GM18526 (cell line): Measurements from ENCODE around the gene ASCL2.

Source experiments
- POLR2A ChIP-seq: IDR thresholded peaks from 3 replicates; pipeline ENCODE4 v1.6.1; 2011; ENCODE audit not compliant: insufficient read length; ENCODE audit errors: extremely low read depth

The ASCL2 gene

DNA sequence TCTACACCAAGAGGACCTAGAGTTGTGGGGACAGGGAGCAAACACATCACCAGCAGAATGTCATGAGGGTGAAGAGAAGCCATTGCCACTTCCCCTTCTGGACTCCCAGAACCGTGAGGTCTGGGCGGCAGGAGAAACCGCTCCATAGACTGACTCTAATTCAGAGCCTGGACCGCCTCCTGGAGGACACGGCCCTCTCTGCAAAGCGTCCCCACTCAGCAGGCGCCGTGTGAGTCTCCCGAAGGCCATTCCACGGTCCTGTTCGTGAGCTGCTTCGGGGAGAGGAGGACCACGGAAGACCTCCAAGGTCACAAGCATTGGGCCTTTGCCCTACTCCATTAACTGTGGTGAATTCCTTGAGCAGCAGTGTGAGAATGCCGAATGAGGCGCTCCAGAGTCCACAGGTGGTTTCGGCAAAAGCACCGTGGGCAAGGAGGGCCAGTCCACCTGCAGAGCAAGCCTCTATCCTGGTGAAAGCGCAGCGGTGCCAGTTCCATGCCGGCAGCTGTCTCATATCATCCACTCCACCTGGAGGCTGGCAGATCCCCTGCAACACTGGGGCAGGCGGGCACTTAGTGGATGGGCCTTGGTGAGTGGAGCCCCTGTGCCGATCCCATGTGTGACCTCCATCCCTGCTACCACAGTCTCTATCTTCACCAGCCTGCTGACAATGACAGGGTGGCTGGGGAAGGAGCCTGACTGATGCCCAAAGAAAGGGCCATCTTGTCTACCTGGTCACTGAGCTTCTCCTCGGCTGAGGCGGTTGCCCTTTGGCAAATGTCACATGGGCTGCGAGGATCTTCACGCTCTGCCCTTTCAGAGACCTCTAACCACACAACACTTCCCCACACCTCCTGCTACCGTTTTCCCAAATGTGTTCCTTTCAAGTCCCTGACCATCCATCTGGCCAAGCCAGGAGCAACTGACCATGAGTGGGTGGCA is 23.9 kb upstream of the ASCL2 start:
- TF ChIP-seq POLR2A: no peak

DNA sequence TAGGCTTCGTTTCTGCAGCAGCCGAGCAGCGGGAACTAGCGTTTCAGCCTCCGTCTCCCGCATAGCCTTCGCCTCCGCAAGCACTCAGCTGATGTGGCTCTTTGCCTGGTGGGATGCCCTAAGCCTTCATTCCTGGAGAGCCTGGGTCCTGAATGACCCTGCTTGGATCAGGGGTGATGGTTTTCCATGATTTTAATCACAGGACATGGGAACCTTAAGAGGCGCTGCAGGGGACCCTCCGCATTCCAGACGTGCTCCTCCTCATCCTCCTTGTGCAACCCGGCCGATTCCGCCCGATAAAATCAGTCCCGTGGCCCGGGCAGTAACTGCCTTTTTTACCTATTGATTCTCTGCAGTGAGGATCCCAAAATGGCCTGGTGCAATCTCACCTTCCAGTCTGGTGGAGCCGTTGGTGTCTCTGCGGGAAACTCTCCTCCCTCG is 23.2 kb upstream of the ASCL2 start:
- TF ChIP-seq POLR2A: no peak

DNA sequence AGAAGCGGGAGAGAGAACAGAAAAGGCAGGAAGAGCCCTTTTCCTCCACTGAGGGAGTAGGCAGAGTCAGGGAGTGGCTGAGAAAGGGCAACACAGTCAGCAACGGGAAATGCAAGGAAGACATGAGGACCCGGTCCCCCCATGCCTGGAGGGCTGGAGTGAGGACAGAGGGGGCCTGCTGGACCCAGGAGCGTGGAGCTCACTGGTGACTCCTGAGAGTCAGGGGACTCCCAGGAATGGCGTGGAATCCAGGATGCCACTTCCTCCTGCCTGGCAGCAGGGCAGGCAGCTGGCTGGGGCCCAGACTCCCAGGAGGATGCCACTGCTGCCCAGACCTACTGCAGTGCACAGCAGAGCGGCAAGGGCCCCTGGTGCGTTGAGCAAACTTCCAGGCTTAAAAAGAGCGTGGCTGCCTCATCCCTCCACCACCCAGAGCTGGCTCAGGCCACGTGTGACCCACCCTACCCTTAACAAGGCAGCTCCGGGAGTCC is 20.0 kb upstream of the ASCL2 start:
- TF ChIP-seq POLR2A: no peak

DNA sequence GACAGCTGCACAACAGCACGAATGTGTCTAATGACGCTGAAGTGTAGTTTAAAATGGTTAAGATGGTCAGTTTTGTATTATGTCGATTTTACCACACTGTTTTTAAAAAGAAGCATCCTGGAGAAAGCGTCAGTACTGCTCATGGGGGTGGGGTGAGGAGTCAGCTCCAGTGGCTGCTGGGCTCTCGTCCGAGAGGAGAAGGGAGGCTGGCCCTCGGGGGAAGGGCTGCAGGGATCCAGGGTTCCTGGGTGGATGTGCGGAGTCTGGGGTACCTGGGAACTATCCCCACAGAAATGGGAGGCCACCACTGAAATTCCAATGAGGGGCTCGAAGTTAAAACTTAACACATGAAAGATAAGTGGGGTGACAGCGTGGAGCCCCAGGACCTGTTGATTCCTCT is 19.5 kb upstream of the ASCL2 start:
- no peak for TF ChIP-seq POLR2A

- TF ChIP-seq POLR2A: no peak
Measured at GRCh38 chr11:2289350-2289749, 19.0 kb upstream of the ASCL2 start.

DNA sequence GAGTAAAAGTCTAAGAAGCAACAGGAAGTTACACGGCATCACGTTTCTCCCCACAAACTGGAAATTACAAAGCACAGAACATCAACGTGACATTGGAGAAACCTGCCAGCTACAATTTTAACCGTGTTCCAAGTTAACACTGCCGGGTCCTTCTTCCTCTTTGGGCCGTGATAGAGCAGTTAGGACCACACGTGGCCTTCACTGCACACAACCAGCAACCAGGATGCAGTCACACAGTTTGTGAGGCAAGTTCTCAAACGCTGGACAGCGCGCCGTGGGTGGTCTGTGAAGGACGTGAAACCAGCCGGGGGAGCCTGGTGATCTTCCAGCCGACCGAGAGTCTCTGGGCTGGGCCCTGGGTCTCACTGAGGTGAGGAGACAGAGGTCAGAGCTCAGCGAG is 16.7 kb upstream of the ASCL2 start:
- no peak for TF ChIP-seq POLR2A

DNA sequence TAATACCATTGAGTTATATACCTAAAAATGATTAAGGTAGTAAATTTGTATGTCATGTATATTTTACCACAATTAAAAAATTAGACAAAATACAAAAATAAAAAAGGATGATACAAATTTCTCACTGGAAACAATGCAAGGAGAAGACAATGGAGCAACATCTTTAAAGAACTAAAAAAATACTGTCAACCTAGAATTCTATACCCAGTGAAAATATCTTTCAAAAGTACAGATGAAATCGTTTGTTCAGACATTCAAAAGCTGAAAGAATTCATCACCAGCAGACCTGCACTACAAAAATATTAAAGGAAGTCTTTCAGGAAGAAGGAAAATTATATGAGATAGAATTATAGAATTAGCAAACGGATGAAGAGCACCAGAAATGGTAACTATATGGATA is 9.8 kb upstream of the ASCL2 start:
- no peak for TF ChIP-seq POLR2A

- no peak for TF ChIP-seq POLR2A
Measured at GRCh38 chr11:2277933-2278523, 7.6 kb upstream of the ASCL2 start.

DNA sequence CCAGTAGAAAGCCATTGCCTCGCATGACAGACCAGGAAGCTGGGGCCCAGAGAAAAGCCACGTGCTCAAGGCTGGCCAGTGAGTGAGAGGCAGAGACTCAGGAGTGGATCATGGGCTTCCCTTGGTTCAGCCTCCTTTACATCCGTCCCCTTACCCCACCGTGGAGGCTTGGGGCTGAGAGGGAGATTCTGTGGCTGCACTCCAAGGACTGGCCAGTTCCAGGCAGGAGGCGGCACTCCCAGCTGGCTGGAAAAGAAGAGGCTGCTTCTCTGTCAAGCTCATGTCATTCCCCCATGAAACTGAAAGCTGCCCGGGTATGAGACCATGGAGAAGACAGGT is 6.6 kb upstream of the ASCL2 start:
- no peak for TF ChIP-seq POLR2A

DNA sequence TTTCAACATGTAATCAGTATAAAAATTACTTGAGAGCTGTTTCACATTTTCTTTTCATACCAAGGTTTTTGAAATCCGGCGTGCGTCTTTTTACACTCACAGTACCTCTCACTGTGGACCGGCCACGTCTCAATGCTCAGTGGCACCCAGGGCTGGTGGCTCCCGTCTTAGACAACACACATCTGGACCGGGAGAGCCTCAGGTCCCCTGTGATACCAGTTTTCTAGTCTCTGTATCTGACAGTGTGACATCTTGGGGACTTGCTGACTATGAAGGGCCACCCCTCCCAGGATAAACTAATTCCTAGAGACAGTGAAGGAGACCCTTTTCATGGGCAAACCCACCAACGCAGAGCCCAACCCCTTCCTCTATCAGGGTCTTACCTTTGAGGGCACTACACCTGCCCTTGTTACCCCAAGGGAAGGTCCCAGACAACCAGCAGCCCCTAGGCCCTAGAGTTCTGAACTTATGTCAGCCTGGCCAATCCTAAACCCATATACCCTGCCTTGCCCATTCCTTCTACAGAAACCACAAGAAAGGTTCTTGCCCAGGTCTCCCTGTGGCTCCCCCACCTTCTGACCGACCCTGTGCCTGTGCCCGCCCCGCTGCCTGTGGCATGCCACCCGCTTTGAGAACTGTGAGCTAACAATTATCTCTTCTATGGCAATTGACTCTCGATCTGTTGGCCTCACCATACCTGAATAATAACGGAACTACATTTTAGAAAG is 6.1 kb upstream of the ASCL2 start:
- TF ChIP-seq POLR2A: no peak

DNA sequence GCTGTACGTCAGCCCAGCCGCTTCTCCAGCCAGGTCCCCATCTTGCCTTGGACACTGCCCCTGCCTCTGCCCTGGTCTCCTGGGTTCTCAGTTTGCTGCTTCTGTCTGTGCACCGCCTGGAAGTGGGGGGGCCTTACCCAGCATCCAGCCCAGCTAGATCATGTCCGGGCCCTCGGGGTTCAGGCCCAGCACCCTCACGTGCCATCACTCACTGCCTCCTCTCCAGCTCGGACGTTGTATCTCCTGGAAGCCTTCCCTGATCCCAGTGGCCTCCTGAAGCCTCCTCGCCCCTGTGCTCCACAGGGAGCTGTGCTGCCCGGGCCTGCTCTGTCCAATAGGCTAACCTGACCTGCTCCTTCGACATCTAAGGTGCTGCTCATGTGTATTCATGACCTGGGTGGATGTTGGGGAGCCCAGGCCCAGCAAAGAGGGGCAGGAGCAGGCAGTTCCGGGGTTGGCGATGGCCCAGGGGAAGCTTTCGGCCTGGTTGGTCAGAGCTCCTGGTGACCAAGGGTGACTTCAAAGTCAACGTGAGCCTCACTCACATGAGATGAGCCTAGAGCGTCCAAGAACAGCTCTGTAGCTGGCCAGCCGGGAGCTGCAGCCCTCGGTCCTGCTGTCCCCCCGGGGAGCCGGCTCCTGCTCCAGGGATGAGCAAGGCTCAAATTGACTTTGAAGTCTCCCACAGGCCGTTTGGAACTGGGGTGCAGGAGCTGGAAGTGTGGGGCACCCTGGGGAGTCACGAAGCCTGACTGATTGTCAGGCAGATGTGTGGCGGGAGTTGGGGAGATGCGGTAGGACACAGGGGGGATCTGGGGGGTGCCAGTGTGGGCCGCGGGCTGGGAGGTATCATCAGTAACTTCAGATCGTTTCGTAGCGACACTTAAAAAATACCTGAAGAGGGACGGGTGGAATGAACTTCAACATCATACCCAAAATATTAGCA is 5.2 kb upstream of the ASCL2 start:
- no peak for TF ChIP-seq POLR2A

DNA sequence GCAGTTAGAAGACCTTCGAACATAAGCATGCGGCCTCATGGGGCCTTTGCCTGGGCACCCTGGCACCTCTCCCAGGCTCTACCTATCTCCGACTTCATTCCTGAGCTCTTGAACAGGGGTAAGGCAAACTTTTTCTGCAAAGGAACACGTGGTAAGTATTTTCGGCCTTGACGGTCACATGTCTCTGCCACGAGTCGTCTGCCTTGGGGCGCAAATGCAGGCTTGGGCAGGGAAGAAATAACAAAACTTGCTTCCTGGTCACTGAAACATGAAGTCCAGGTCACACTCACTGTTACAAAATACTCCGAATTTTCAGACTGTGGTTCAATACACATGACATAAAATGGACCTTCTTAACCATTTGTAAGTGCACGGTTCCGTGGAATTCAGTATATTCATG is 3.4 kb upstream of the ASCL2 start:
- TF ChIP-seq POLR2A: no peak

DNA sequence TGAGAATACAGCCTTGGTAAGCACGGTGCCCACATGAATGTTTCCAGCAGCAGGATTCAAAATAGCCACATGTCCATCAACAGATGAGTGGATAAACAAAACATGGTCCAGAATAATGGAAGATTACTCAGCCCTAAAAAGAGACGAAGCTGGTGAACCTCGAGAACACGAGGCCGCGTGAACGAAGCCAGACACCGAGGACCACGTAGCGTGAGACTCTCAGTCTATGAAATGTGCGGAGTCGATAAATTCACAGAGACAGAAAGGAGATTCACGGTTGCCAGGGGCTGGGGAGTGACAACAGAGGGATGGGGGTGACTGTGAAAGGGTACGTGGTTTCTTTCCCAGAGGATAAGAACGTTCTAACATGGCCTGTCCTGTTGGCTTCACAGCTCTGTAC is 2.9 kb upstream of the ASCL2 start:
- no peak for TF ChIP-seq POLR2A

DNA sequence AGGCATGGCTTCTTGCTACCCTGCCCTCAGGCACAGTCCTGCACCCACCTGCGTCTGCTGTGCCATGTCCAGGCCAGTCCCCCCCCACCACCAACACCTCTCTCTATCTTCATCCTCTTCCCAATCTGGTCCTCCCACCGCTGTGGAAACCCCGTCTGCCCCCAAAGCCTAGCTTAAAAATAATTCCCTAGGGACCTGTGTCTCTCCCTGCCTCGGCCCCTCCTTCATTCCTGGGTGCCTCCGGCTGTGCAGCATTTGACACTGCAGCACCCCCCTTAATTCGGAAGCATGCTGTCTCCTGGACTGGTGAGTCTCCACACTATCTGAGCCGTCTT is 2.5 kb upstream of the ASCL2 start:
- TF ChIP-seq POLR2A: no peak
